Hypothalamus (tissue), 51 donors: Measurements from ENCODE around the gene CNOT6L.
"Not testable (repeated sequence)": the region's sequence is repeated elsewhere in the genome, so short reads cannot be mapped to it uniquely, and the experiment has no call there.

Experiments used
- DNase-seq, 51 donors: peaks; one replicate each; lab custom pipeline; 2025; lab: John Stamatoyannopoulos, UW

CNOT6L gene

GRCh38 chr4:77818602-77819403 is at the start of gene CNOT6L:
Gene CNOT6L, minus strand, starts transcription at chr4:77819368. Its CDS starts 60 bp downstream, at chr4:77819308.
- peak; percentile 13 to 80 (median 56) for DNase-seq

GRCh38 chr4:77865259-77865658 is 46.1 kb upstream of the CNOT6L start:
- no peak for DNase-seq

GRCh38 chr4:77863341-77863740 is 44.2 kb upstream of the CNOT6L start:
- not testable (repeated sequence) for DNase-seq

- DNase-seq, result peak; percentile 28 to 95 (median 78)
Observed at GRCh38 chr4:77862478-77863216, 43.5 kb upstream of the CNOT6L start, which contains the start of gene MRPL1. Gene MRPL1, plus strand, starts transcription at chr4:77862830. Its CDS starts 19 bp downstream, at chr4:77862849.

GRCh38 chr4:77861495-77861894 is 42.3 kb upstream of the CNOT6L start:
- peak in 1 of 51 donors; percentile 16 for DNase-seq

- DNase-seq, result peak in 2 of 51 donors; percentile 1 to 2
Observed at GRCh38 chr4:77859256-77859655, 40.1 kb upstream of the CNOT6L start.

- DNase-seq, result no peak
Observed at GRCh38 chr4:77856152-77856551, 37.0 kb upstream of the CNOT6L start.

- no peak for DNase-seq
Observed at GRCh38 chr4:77854431-77855111, 35.4 kb upstream of the CNOT6L start.

- DNase-seq, result no peak
Observed at GRCh38 chr4:77852892-77853495, 33.8 kb upstream of the CNOT6L start.

- no peak for DNase-seq
Observed at GRCh38 chr4:77849278-77849965, 30.3 kb upstream of the CNOT6L start.

- DNase-seq, result no peak
Observed at GRCh38 chr4:77848508-77848907, 29.3 kb upstream of the CNOT6L start.

- DNase-seq, result no peak
Observed at GRCh38 chr4:77845929-77846328, 26.8 kb upstream of the CNOT6L start.

GRCh38 chr4:77845400-77845799 is 26.2 kb upstream of the CNOT6L start:
- DNase-seq, result no peak

- DNase-seq, result no peak
Observed at GRCh38 chr4:77844363-77844762, 25.2 kb upstream of the CNOT6L start.

- no peak for DNase-seq
Observed at GRCh38 chr4:77843628-77844027, 24.5 kb upstream of the CNOT6L start.

GRCh38 chr4:77834403-77834802 is 15.2 kb upstream of the CNOT6L start:
- no peak for DNase-seq

- no peak for DNase-seq
Observed at GRCh38 chr4:77833126-77833724, 14.1 kb upstream of the CNOT6L start.

GRCh38 chr4:77827343-77827742 is 8.2 kb upstream of the CNOT6L start:
- DNase-seq, result no peak

- no peak for DNase-seq
Observed at GRCh38 chr4:77826275-77826674, 7.1 kb upstream of the CNOT6L start.

- no peak for DNase-seq
Observed at GRCh38 chr4:77821775-77822174, 2.6 kb upstream of the CNOT6L start.
